ENCODE measurements around the gene HAPLN2. TPM values are rescaled to one million over a fixed set of nuclear protein-coding genes. Genes with fewer than 3 reads are reported as not detected.

The HAPLN2 gene
- total RNA-seq, 2 donors from 2014 or later = 1.2 to 1.8 TPM

- Histone ChIP-seq H3K36me3 (no peaks in the 10 kb centered on the region), H3K9me3 (no peaks in the 10 kb centered on the region), H3K4me3 (no peak overlapping the region), H3K27ac (no peak overlapping the region), H3K4me1 (peaks cover 0 to 19% of the 10 kb centered on the region in 2 donors), H3K27me3 (peaks cover 3 to 13% of the 10 kb centered on the region in 2 donors)
- TF ChIP-seq CTCF (IDR thresholded peaks at IDR 0.05) = no peak
- no peak for DNase-seq (ENCODE audit: low spot score)
Measured at GRCh38 chr1:156638189-156638985, 19.2 kb downstream of the HAPLN2 start.

- Histone ChIP-seq H3K27ac (no peak overlapping the region), H3K4me3 (no peak overlapping the region), H3K9me3 (no peaks in the 10 kb centered on the region), H3K36me3 (no peaks in the 10 kb centered on the region), H3K27me3 (peaks cover 3 to 13% of the 10 kb centered on the region in 2 donors), H3K4me1 (peaks cover 0 to 19% of the 10 kb centered on the region in 2 donors)
- DNase-seq (ENCODE audit: low spot score) = no peak
- TF ChIP-seq CTCF (IDR thresholded peaks at IDR 0.05) = no peak
Measured at GRCh38 chr1:156639601-156640101, 20.4 kb downstream of the HAPLN2 start.

- DNase-seq (ENCODE audit: low spot score) = no peak
- Histone ChIP-seq H3K4me3 (peak overlapping the region in 1 of 2 donors; percentile 46), H3K27me3 (peaks cover 3 to 13% of the 10 kb centered on the region in 2 donors), H3K27ac (no peak overlapping the region), H3K9me3 (no peaks in the 10 kb centered on the region), H3K36me3 (no peaks in the 10 kb centered on the region), H3K4me1 (peaks cover 0 to 19% of the 10 kb centered on the region in 2 donors)
- TF ChIP-seq CTCF (IDR thresholded peaks at IDR 0.05) = no peak
Measured at GRCh38 chr1:156640842-156641706, 21.9 kb downstream of the HAPLN2 start.

- Histone ChIP-seq H3K9me3 (no peaks in the 10 kb centered on the region), H3K36me3 (no peaks in the 10 kb centered on the region), H3K27me3 (peaks cover 3 to 13% of the 10 kb centered on the region in 2 donors), H3K4me1 (peaks cover 0 to 19% of the 10 kb centered on the region in 2 donors), H3K4me3 (peak within 1 kb of the TSS; percentile 32 to 46), H3K27ac (no peak within 1 kb of the TSS)
- no peak for TF ChIP-seq CTCF (IDR thresholded peaks at IDR 0.05)
- no peak for DNase-seq (ENCODE audit: low spot score)
Measured at GRCh38 chr1:156641761-156642264, 22.6 kb downstream of the HAPLN2 start, which contains the start of gene BCAN. TSS of gene BCAN (plus strand) at chr1:156642117. CDS start at chr1:156646055, 3,938 bp downstream.

GRCh38 chr1:156642265-156643048 lies 23.2 kb downstream of the HAPLN2 start:
- H3K27ac ChIP-seq = no peak overlapping the region
- no peak for TF ChIP-seq CTCF (IDR thresholded peaks at IDR 0.05)
- peaks cover 0 to 19% of the 10 kb centered on the region in 2 donors for H3K4me1 ChIP-seq
- peak overlapping the region; percentile 32 to 46 for H3K4me3 ChIP-seq
- H3K27me3 ChIP-seq = peaks cover 3 to 13% of the 10 kb centered on the region in 2 donors
- DNase-seq (ENCODE audit: low spot score) = no peak
- no peaks in the 10 kb centered on the region for H3K36me3 ChIP-seq
- H3K9me3 ChIP-seq = no peaks in the 10 kb centered on the region
